Adipose tissue (tissue), 3 donors: ENCODE results near the gene AGO4. TPM values are rescaled to one million over a fixed set of nuclear protein-coding genes. Genes with fewer than 3 reads are reported as not detected.
"Not testable (repeated sequence)": the region's sequence is repeated elsewhere in the genome, so short reads cannot be mapped to it uniquely, and the experiment has no call there.

ENCODE experiments used
- H3K27ac ChIP-seq: one replicate; pipeline ENCODE4 v1.5.1; 2013; ENCODE audit warnings: low read depth, low read length
- WGBS, 3 donors: extraction: QIAGEN DNeasy Blood & Tissue Kit; methylation state at CpG; one replicate each; pipeline ENCODE4 v1.1.7; 2013; 5-methylcytosine and 5-hydroxymethylcytosine counted together
- polyA plus RNA-seq, 3 donors: library from polyadenylated mRNA; stranded (reverse); fragments of 200-250 nt; gene quantifications; one replicate each; pipeline ENCODE4 v1.2.3, GENCODE V29; 2013
- donor health status: healthy with polysubstance abuse.
- donor health status: Bipolar disorder and iron deficiency.
- donor health status: healthy.

AGO4 gene
- polyA plus RNA-seq, 3 donors, result 6.4 to 9.2 (median 8.5) TPM

- H3K27ac ChIP-seq, result no peak overlapping the region
- WGBS, 3 donors, result 27 to 54% (median 48%) methylated on average over 7 of the region's 7 CpGs
Measured at GRCh38 chr1:35809114-35810095, 1.6 kb downstream of the AGO4 start.

GRCh38 chr1:35810096-35810881 is 2.5 kb downstream of the AGO4 start:
- H3K27ac ChIP-seq, result no peak overlapping the region
- WGBS, 3 donors, result 53 to 63% (median 61%) methylated on average over 2 of the region's 2 CpGs

- not testable (repeated sequence) for H3K27ac ChIP-seq
- WGBS, 3 donors, result 93 to 96% (median 95%) methylated on average over 5 of the region's 5 CpGs
Measured at GRCh38 chr1:35812754-35813153, 4.9 kb downstream of the AGO4 start.

- H3K27ac ChIP-seq, result no peak overlapping the region
- WGBS, 3 donors, result 89 to 98% (median 91%) methylated on average over 1 of the region's 1 CpG
Measured at GRCh38 chr1:35825255-35825654, 17.4 kb downstream of the AGO4 start.

- no peak overlapping the region for H3K27ac ChIP-seq
- WGBS, 3 donors, result 95 to 97% (median 96%) methylated on average over 2 of the region's 2 CpGs
Measured at GRCh38 chr1:35832276-35832905, 24.6 kb downstream of the AGO4 start.

- 93 to 96% (median 95%) methylated on average over 2 of the region's 2 CpGs for WGBS, 3 donors
- no peak overlapping the region for H3K27ac ChIP-seq
Measured at GRCh38 chr1:35833395-35833794, 25.6 kb downstream of the AGO4 start.

- H3K27ac ChIP-seq, result no peak overlapping the region
- 94 to 99% (median 98%) methylated on average over 2 of the region's 2 CpGs for WGBS, 3 donors
Measured at GRCh38 chr1:35834218-35834617, 26.4 kb downstream of the AGO4 start.

GRCh38 chr1:35835398-35835797 is 27.6 kb downstream of the AGO4 start:
- H3K27ac ChIP-seq, result no peak overlapping the region
- 69 to 74% (median 71%) methylated on average over 2 of the region's 2 CpGs for WGBS, 3 donors

- WGBS, 3 donors, result 97 to 100% (median 99%) methylated on average over 1 of the region's 1 CpG
- H3K27ac ChIP-seq, result no peak overlapping the region
Measured at GRCh38 chr1:35836734-35837133, 28.9 kb downstream of the AGO4 start.

GRCh38 chr1:35838693-35839245 is 31.0 kb downstream of the AGO4 start:
- no peak overlapping the region for H3K27ac ChIP-seq
- WGBS, 3 donors, result 91 to 95% (median 92%) methylated on average over 8 of the region's 8 CpGs

GRCh38 chr1:35844826-35845225 is 37.0 kb downstream of the AGO4 start:
- no peak overlapping the region for H3K27ac ChIP-seq
- 60 to 96% (median 84%) methylated on average over 1 of the region's 1 CpG for WGBS, 3 donors

GRCh38 chr1:35845766-35846165 is 38.0 kb downstream of the AGO4 start:
- 50 to 62% (median 58%) methylated on average over 1 of the region's 1 CpG for WGBS, 3 donors
- H3K27ac ChIP-seq, result no peak overlapping the region

- no peak overlapping the region for H3K27ac ChIP-seq
- WGBS, 3 donors, result 79 to 100% (median 82%) methylated on average over 1 of the region's 1 CpG
Measured at GRCh38 chr1:35847935-35848565, 40.2 kb downstream of the AGO4 start.

GRCh38 chr1:35850051-35850450 is 42.2 kb downstream of the AGO4 start:
- no peak overlapping the region for H3K27ac ChIP-seq
- WGBS, 3 donors, result 84 to 97% (median 97%) methylated on average over 2 of the region's 2 CpGs

- WGBS, 3 donors, result 80 to 99% (median 86%) methylated on average over 4 to 5 of the region's 5 CpGs
- H3K27ac ChIP-seq, result no peak overlapping the region
Measured at GRCh38 chr1:35850716-35851115, 42.9 kb downstream of the AGO4 start.

GRCh38 chr1:35851132-35851869 is 43.5 kb downstream of the AGO4 start:
- no peak overlapping the region for H3K27ac ChIP-seq
- WGBS, 3 donors, result 65 to 73% (median 67%) methylated on average over 3 of the region's 3 CpGs

- H3K27ac ChIP-seq, result no peak overlapping the region
- WGBS, 3 donors, result 45 to 50% (median 50%) methylated on average over 2 of the region's 2 CpGs
Measured at GRCh38 chr1:35852241-35852640, 44.4 kb downstream of the AGO4 start.
